Spleen (tissue), 7 donors: ENCODE measurements around the gene ALG12.

Source experiments
- CTCF ChIP-seq, 11 experiments: fragments of 200-600 bp in 7 of 11; fragments of 450-650 bp in 4 of 11; sonication (generic) in 4 of 11; IDR thresholded peaks in 8 of 11; conservative IDR thresholded peaks in 3 of 11; 1 replicate in 7 of 11; 2 replicates in 4 of 11; pipeline versions ENCODE4 v1.4.0 to v1.8.0; 2016 to 2021; ENCODE audit warnings: antibody characterized with exemption in 11 of 11, inconsistent platforms in 4 of 11, mild to moderate bottlenecking in 1 of 11
- POLR2A ChIP-seq, 3 donors: fragments of 450-650 bp; IDR thresholded peaks; one replicate each; pipeline ENCODE4 v1.5.1; 2017; ENCODE audit warnings: antibody characterized with exemption in 3 of 3, mild to moderate bottlenecking in 1 of 3
- POLR2AphosphoS5 ChIP-seq, 3 donors: sonication (generic); formaldehyde crosslinking; IDR thresholded peaks; one replicate each; pipeline ENCODE4 v1.5.1; 2017; ENCODE audit warnings: antibody characterized with exemption in 3 of 3
- donor health status: DM: no; HTN: no; CAD: no; lungs with moderate emphysema.
- donor health status: DM: no; HTN: no; CAD: no.
- donor health status: DM: no; HTN: no; CAD: no.

- TF ChIP-seq CTCF (IDR thresholded peaks at IDR 0.05 in 8 of 11, conservative IDR thresholded peaks at IDR 0.05 in 3 of 11) (no peak), POLR2A (IDR thresholded peaks at IDR 0.05) (no peak), POLR2AphosphoS5 (IDR thresholded peaks at IDR 0.05) (peak in 1 of 3 donors; percentile 40)
These were observed 8.6 kb downstream of the ALG12 start for GRCh38 chr22:49909476-49910205.
